Ovary (tissue), 9 donors: ENCODE measurements around the gene PIEZO1. TPM values are rescaled to one million over a fixed set of nuclear protein-coding genes. Genes with fewer than 3 reads are reported as not detected.

Source experiments
- DNase-seq, 5 donors: peaks; one replicate each; pipeline ENCODE4 v3.0.0-alpha.2; 2019 to 2020
- H3K27ac ChIP-seq, 2 donors: fragments of 200-600 bp; one replicate each; pipeline versions ENCODE4 v1.5.1 to v1.8.0; 2019 to 2022
- H3K27me3 ChIP-seq: fragments of 200-600 bp; one replicate; pipeline ENCODE4 v1.8.0; 2022
- H3K36me3 ChIP-seq: fragments of 200-600 bp; sonication (generic); one replicate; pipeline ENCODE4 v1.5.1; 2019
- H3K4me1 ChIP-seq: one replicate; pipeline ENCODE4 v1.8.1; 2013; ENCODE audit warnings: mild to moderate bottlenecking, moderate library complexity; ENCODE audit not compliant: insufficient read depth
- H3K4me3 ChIP-seq: fragments of 200-600 bp; sonication (generic); one replicate; pipeline ENCODE4 v1.5.1; 2017
- H3K9me3 ChIP-seq, 2 donors: fragments of 200-600 bp in 1 of 2; sonication (generic) in 1 of 2; one replicate each; pipeline versions ENCODE4 v1.5.1 to v1.8.1; 2013 to 2019; ENCODE audit warnings: mild to moderate bottlenecking in 1 of 2, moderate library complexity in 1 of 2
- CTCF ChIP-seq, 3 donors: fragments of 450-650 bp in 2 of 3; fragments of 200-600 bp in 1 of 3; IDR thresholded peaks; one replicate each; pipeline versions ENCODE4 v1.5.1 to v1.8.0; 2016 to 2022; ENCODE audit warnings: antibody characterized with exemption in 3 of 3, mild to moderate bottlenecking in 1 of 3
- EP300 ChIP-seq: sonication (generic); formaldehyde crosslinking; IDR thresholded peaks from one replicate; pipeline ENCODE4 v1.6.1; 2017; ENCODE audit warnings: antibody characterized with exemption
- POLR2A ChIP-seq: fragments of 450-650 bp; IDR thresholded peaks from one replicate; pipeline ENCODE4 v1.6.1; 2017; ENCODE audit warnings: antibody characterized with exemption, mild to moderate bottlenecking, moderate library complexity
- WGBS, 3 donors: extraction: QIAGEN DNeasy Blood & Tissue Kit in 1 of 3; methylation state at CpG; one replicate each; pipeline versions ENCODE4 v1.1.5 to v1.1.7; 2013 to 2017; 5-methylcytosine and 5-hydroxymethylcytosine counted together
- intact Hi-C, 4 donors: fragments of 100-400 bp; cut with DNase I; formaldehyde crosslinking; loops; one replicate each; pipeline versions ENCODE4 v1.11.0 to v1.15.1; 2022 to 2023
- polyA plus RNA-seq, 2 donors: library from polyadenylated mRNA; stranded (reverse); fragments of 200-250 nt in 1 of 2; fragments of 350-450 nt in 1 of 2; fragmentation: Illumina TruSeq in 1 of 2; extraction: RNeasy Lipid Tissue Mini Kit (QIAGEN cat#74804) in 1 of 2; gene quantifications; one replicate each; pipeline ENCODE4 v1.2.3, GENCODE V29; 2013 to 2014
- total RNA-seq, 7 donors: library from RNA; depleted of rRNA in 2 of 7; stranded (reverse); fragments of >200 nt in 2 of 7; fragmentation: NEBNext Ultra II Directional in 3 of 7; extraction: Animal tissue kit (Norgen Biotek cat#: 25700) in 3 of 7; gene quantifications; one replicate each; pipeline versions ENCODE4 v1.1.0 to v1.2.4, GENCODE V29; 2016 to 2023
- donor health status: DM: no; HTN: no; CAD: no; lungs with moderate emphysema.
- donor health status: DM: no; HTN: no; CAD: no.
- donor health status: Bipolar disorder and iron deficiency.
- donor health status: DM: yes; HTN: yes; CAD: no.
- donor health status: DM: no; HTN: no; CAD: no.
- donor health status: DM: yes; HTN: yes; CAD: no.

The PIEZO1 gene
- total and polyA plus RNA-seq, 9 donors, result 13.0 to 93.5 (median 49.1) TPM

GRCh38 chr16:88782454-88783390 lies 2.3 kb downstream of the PIEZO1 start:
- Histone ChIP-seq H3K9me3 (no peaks in the 10 kb centered on the region), H3K27ac (peak overlapping the region in 1 of 2 donors; percentile 67), H3K36me3 (no peaks in the 10 kb centered on the region), H3K4me3 (no peak overlapping the region), H3K4me1 (peaks cover 28% of the 10 kb centered on the region), H3K27me3 (no peaks in the 10 kb centered on the region)
- WGBS, 3 donors, result 44 to 50% (median 49%) methylated on average over 16 of the region's 16 CpGs
- DNase-seq, result peak in 2 of 5 donors; percentile 42
- intact Hi-C loops, result loop anchor here in 2 of 4 donors (5.0 kb wide), 1 partner anchor 40 kb away; no protein-coding TSS in a partner anchor
- TF ChIP-seq POLR2A, result no peak
- no peak for TF ChIP-seq CTCF (IDR thresholded peaks at IDR 0.05)
- no peak for TF ChIP-seq EP300

GRCh38 chr16:88781140-88782077 lies 3.6 kb downstream of the PIEZO1 start:
- intact Hi-C loops, result loop anchor here in 2 of 4 donors (5.0 kb wide), 1 partner anchor 39 kb away; no protein-coding TSS in a partner anchor
- TF ChIP-seq CTCF (IDR thresholded peaks at IDR 0.05) (no peak), POLR2A (no peak), EP300 (no peak)

GRCh38 chr16:88780142-88781062 lies 4.6 kb downstream of the PIEZO1 start:
- Histone ChIP-seq H3K36me3 (no peaks in the 10 kb centered on the region), H3K27ac (no peak overlapping the region), H3K27me3 (no peaks in the 10 kb centered on the region), H3K9me3 (no peaks in the 10 kb centered on the region), H3K4me1 (peaks cover 28% of the 10 kb centered on the region), H3K4me3 (no peak overlapping the region)
- 72 to 80% (median 78%) methylated on average over 13 of the region's 13 CpGs for WGBS, 3 donors
- no peak for DNase-seq
- intact Hi-C loops, result loop anchor here in 2 of 4 donors (5.0 kb wide), 1 partner anchor 38 kb away; no protein-coding TSS in a partner anchor
- TF ChIP-seq POLR2A, result no peak
- no peak for TF ChIP-seq CTCF (IDR thresholded peaks at IDR 0.05)
- TF ChIP-seq EP300, result no peak

More at GRCh38 chr16:88781140-88782077, 3.6 kb downstream of the PIEZO1 start:
- Histone ChIP-seq H3K36me3 (no peaks in the 10 kb centered on the region), H3K9me3 (no peaks in the 10 kb centered on the region), H3K27me3 (no peaks in the 10 kb centered on the region), H3K4me1 (peaks cover 28% of the 10 kb centered on the region), H3K27ac (no peak overlapping the region), H3K4me3 (no peak overlapping the region)
- 83 to 89% (median 87%) methylated on average over 28 of the region's 28 CpGs for WGBS, 3 donors
- DNase-seq, result peak in 1 of 5 donors; percentile 33
